Upper lobe of left lung (tissue), 4 donors: ENCODE results near the gene LMO1.

Experiments
- POLR2A ChIP-seq, 4 donors: fragments of 450-650 bp; IDR thresholded peaks; one replicate each; pipeline ENCODE4 v1.5.1; 2016 to 2017; ENCODE audit warnings: antibody characterized with exemption in 4 of 4, mild to moderate bottlenecking in 2 of 4
- TF ChIP-seq, protein P1 (sequence below), 6 experiments: fragments of 450-650 bp in 4 of 6; fragments of 200-600 bp in 2 of 6; sonication (generic) in 2 of 6; IDR thresholded peaks; one replicate each; pipeline ENCODE4 v1.5.1; 2016 to 2019; ENCODE audit warnings: antibody characterized with exemption in 6 of 6

DNA sequence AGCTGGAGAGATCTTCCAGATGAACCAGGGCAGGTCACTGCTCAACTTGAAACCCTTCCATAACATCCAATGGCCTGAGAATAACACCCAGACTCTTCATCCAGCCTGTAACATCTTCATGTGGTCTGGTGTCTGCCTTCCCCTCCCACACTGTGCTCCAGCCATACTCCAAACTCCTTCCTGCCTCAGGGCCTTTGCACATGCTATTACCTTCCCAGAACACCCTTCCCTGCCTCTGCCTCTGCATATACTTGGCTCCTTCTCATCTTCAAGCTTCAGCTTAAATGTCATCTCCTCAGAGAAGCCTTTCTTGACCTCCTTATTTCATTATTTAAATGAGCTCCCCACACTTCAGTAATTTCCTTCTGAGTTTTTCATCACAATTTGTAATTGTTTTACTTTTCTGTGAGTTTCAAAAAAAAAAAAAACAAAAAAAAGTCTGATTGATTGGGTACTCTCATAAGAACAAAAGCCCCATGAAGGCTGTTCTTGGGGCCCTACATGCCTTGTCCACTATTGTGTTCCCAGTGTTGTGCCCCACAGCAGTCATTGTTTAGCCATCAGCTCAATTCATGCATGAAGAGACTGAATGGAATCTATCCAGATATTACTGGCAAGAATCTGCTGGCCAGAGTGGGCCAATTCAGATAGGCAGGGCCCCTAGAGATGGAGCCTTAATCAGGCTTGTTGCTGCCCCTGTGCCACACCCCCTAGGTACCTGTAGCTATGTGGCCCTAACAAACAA is 22.1 kb downstream of the LMO1 start:
- no peak for TF ChIP-seq POLR2A (IDR thresholded peaks at IDR 0.05)
- TF ChIP-seq, protein P1, sequence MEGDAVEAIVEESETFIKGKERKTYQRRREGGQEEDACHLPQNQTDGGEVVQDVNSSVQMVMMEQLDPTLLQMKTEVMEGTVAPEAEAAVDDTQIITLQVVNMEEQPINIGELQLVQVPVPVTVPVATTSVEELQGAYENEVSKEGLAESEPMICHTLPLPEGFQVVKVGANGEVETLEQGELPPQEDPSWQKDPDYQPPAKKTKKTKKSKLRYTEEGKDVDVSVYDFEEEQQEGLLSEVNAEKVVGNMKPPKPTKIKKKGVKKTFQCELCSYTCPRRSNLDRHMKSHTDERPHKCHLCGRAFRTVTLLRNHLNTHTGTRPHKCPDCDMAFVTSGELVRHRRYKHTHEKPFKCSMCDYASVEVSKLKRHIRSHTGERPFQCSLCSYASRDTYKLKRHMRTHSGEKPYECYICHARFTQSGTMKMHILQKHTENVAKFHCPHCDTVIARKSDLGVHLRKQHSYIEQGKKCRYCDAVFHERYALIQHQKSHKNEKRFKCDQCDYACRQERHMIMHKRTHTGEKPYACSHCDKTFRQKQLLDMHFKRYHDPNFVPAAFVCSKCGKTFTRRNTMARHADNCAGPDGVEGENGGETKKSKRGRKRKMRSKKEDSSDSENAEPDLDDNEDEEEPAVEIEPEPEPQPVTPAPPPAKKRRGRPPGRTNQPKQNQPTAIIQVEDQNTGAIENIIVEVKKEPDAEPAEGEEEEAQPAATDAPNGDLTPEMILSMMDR (IDR thresholded peaks at IDR 0.05), result no peak
